ENCODE data around the gene MRPL28. TPM values are rescaled to one million over a fixed set of nuclear protein-coding genes. Genes with fewer than 3 reads are reported as not detected.

Gene MRPL28
- total RNA-seq, 1 experiment from 2014 or later = 140 TPM

- H3K4me3 ChIP-seq (ENCODE audit: low read depth in 2 of 2, low read length in 2 of 2) = no peak overlapping the region
- intact Hi-C loops (cut with micrococcal nuclease; ENCODE audit: unreplicated experiment) = no loop called here
- DNase-seq (ENCODE audit: low read depth, low spot score) = no peak
- POLR2A ChIA-PET = no interaction called here
- H3K27ac ChIP-seq (ENCODE audit: low read length) = no peak overlapping the region
- in situ Hi-C loops (cut with HindIII; ENCODE audit: low pct_unique_long_range_greater_than_20kb, low sequenced_read_pairs) = no loop called here
- H3K27me3 ChIP-seq (ENCODE audit: control insufficient read depth, insufficient read depth, low read length) = no peaks in the 10 kb centered on the region
- no peak for TF ChIP-seq REST (IDR thresholded peaks at IDR 0.05; ENCODE audit: insufficient read depth in 1 of 2, low read depth in 2 of 2, low read length in 1 of 2)
- TF ChIP-seq TCF7L2 (IDR thresholded peaks at IDR 0.05; ENCODE audit: low read depth, low read length) = no peak
- no peak for TF ChIP-seq SIN3A (IDR thresholded peaks at IDR 0.05; ENCODE audit: borderline replicate concordance, insufficient read depth, low read depth, low read length)
- no peak for TF ChIP-seq POLR2AphosphoS5 (IDR thresholded peaks at IDR 0.05; ENCODE audit: low read depth, low read length)
- TF ChIP-seq CTCF (IDR thresholded peaks at IDR 0.05) = no peak
- CTCF ChIA-PET = no interaction called here
- H3K9me3 ChIP-seq (ENCODE audit: control insufficient read depth, insufficient read depth, low read depth, low read length) = no peaks in the 10 kb centered on the region
- no peaks in the 10 kb centered on the region; the same call in 1 of the 2 replicates for H3K36me3 ChIP-seq (ENCODE audit: control insufficient read depth, insufficient read depth, low read length)
- BruUV-seq (replicated peaks) = TSS peak; percentile 80
- ATAC-seq = no peak
- no peaks in the 10 kb centered on the region for H3K4me1 ChIP-seq (ENCODE audit: control insufficient read depth, insufficient read depth, low read length)
These were observed 41.4 kb upstream of the MRPL28 start for GRCh38 chr16:411576-412265.

GRCh38 chr16:410516-411178 lies 40.3 kb upstream of the MRPL28 start:
- DNase-seq (ENCODE audit: low read depth, low spot score) (no peak), ATAC-seq (no peak)
- H3K27me3 ChIP-seq (ENCODE audit: control insufficient read depth, insufficient read depth, low read length) = no peaks in the 10 kb centered on the region
- no peaks in the 10 kb centered on the region for H3K9me3 ChIP-seq (ENCODE audit: control insufficient read depth, insufficient read depth, low read depth, low read length)
- H3K4me1 ChIP-seq (ENCODE audit: control insufficient read depth, insufficient read depth, low read length) = no peaks in the 10 kb centered on the region
- no peaks in the 10 kb centered on the region; the same call in 1 of the 2 replicates for H3K36me3 ChIP-seq (ENCODE audit: control insufficient read depth, insufficient read depth, low read length)
- in situ Hi-C loops (cut with HindIII; ENCODE audit: low pct_unique_long_range_greater_than_20kb, low sequenced_read_pairs) = no loop called here
- no peak overlapping the region for H3K27ac ChIP-seq (ENCODE audit: low read length)
- no TSS peak for BruUV-seq (replicated peaks)
- no peak for TF ChIP-seq REST (IDR thresholded peaks at IDR 0.05; ENCODE audit: insufficient read depth in 1 of 2, low read depth in 2 of 2, low read length in 1 of 2)
- TF ChIP-seq POLR2AphosphoS5 (IDR thresholded peaks at IDR 0.05; ENCODE audit: low read depth, low read length) = no peak
- no peak for TF ChIP-seq SIN3A (IDR thresholded peaks at IDR 0.05; ENCODE audit: borderline replicate concordance, insufficient read depth, low read depth, low read length)
- no peak for TF ChIP-seq CTCF (IDR thresholded peaks at IDR 0.05)
- no peak for TF ChIP-seq TCF7L2 (IDR thresholded peaks at IDR 0.05; ENCODE audit: low read depth, low read length)
- intact Hi-C loops (cut with micrococcal nuclease; ENCODE audit: unreplicated experiment) = no loop called here
- ChIA-PET CTCF (no interaction called here), POLR2A (no interaction called here)
- H3K4me3 ChIP-seq (ENCODE audit: low read depth in 2 of 2, low read length in 2 of 2) = no peak overlapping the region
